Glomerular visceral epithelial cell (primary cell): Measurements from ENCODE around the gene API5.
A peak's percentile ranks its signal among the peaks of the same experiment; 100 is the strongest.

Source experiments
- DNase-seq: peaks from one replicate; pipeline ENCODE4 v3.0.0-alpha.2; 2016; ENCODE audit errors: extremely low spot score

Gene API5

GRCh38 chr11:43359422-43359818, 47.6 kb downstream of the API5 start:
- DNase-seq = peak; percentile 22

DNA sequence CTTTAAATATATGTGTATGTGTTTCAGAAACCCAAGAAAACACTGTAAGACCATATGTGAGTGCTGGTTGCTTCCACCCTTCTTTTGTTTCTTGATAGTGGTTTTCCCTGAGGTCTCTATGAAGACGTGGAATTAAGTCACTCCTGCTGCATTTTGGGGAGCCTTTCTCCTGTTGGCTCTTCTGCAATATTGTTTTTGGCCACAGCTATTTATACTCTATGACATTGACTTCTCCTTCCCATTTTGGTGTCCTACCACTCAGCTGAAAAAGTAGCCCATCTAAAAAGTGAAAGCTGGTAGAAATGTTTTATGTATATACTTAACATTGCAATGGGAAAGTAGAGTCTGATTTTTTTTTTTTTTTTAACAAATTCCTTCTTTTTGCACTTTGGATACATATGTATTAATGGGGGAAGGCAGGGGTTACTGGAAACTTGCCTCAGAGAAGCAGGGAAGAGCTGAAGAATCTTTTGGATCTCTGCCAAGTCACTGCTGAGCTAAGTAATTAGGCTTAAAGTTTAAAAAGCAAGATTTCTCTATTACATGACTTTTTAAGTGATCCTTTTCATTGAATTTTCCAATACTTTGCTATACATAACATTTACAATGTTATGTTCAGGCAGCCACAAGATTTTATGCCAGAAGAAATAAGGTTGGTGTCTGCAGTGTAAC, 48.7 kb downstream of the API5 start:
- DNase-seq = peak; percentile 9

GRCh38 chr11:43366677-43367076, 54.9 kb downstream of the API5 start:
- DNase-seq = no peak

- no peak for DNase-seq
Observed at GRCh38 chr11:43367382-43368178, 55.8 kb downstream of the API5 start.

GRCh38 chr11:43376065-43376464, 64.3 kb downstream of the API5 start:
- DNase-seq = no peak

DNA sequence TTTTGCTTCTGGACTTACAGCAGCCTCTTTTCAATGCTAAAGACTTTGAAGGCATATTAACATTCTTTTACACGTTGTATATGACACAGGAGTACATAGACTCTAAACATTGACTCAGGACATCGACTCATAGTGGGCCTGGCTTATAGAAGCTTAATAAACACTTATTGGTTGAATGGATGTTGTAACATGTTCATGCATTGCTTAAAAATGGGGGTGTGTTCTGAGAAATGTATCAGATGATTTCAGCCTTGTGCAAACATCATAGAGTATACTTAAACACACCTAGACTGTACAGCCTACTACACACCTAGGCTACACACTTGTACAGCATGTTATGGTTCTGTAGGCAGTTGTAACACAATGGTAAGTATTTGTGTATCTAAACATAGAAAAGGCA, 64.8 kb downstream of the API5 start:
- peak; percentile 8 for DNase-seq

DNA sequence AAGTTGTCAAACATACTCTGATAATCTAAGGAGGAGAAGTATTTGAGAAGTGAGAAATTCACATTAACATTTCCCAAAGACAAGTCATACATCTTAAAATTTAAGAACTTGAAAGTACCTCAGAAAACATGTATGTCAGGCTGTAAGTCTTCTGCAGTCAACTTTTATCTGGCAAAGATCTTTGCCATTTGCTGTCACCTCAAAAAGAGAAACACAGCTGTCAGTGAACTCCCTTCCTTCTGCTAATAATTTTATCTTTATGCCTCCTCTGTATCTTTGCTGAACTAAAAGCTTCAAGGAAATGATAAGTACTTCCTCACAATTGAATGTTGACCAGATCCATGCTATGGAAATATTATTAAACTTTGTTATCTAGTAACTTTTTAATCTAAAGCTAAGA, 65.6 kb downstream of the API5 start:
- DNase-seq = no peak

DNA sequence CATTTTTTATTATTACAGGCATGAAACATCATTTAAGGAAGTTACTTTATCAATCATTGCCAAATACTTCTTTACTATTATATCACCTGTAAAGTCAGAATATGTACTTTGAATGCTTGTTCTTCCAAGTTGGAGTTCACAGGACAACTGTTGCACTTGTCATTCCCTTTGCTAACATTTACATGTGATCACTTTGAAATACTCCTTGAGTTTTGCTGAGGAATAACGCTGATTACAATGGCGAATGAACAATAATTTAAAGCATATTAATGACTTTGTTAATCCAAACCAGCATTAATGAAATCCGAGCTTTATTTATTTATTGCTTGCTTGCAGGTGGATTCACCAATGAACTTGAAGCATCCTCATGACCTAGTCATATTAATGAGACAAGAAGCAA, 67.1 kb downstream of the API5 start:
- no peak for DNase-seq

DNA sequence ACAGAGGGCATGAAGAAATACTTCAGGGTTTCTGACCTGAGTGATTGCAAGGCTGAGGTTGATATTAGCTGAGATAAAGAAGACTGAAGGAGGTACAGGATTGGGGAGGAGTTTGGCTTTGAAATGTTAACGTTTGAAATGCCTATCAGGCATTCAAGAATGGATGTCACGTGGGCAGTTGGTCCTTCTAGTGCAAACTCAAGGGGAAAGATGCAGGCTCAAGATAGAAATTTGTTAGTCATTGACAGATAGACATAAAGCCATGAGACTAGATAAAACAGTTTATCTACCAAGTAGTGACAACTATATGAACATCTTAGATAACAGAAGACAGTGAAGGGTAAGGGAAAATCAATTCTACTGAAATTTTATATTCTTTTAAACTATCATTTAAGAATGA, 70.0 kb downstream of the API5 start:
- DNase-seq = no peak

GRCh38 chr11:43382614-43383013, 70.8 kb downstream of the API5 start:
- no peak for DNase-seq

- no peak for DNase-seq
Observed at GRCh38 chr11:43384393-43384792, 72.6 kb downstream of the API5 start.

- no peak for DNase-seq
Observed at GRCh38 chr11:43392713-43393112, 80.9 kb downstream of the API5 start.

DNA sequence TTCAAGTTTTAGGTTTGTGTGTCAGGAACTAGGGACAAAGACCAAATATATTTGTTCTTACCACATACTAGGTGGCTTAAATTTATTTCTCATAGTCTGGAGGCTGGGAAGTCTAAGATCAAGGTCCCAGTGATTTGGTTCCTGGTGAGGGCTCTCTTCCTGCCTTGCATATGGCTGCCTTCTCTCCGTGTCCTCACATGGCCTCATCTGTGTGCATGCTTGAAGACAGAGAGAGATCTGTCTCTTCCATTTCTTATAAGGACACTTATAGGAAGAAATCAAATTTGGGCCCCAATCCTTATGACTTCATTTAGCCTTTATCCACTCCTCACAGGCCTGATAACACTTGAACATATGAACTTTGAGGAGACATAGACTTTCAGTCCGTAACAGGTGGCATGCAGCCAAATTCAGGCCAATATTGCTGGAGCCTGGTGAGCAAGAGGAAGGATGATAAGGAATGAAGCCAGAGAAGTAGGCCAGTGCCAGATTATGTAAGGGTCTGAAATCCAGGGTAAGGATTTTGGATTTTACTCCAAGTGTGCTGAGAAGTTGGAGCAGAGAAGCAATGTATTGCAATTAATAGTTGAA, 82.1 kb downstream of the API5 start:
- no peak for DNase-seq
